ENCODE data around the gene PDCD2L.
"Not testable (repeated sequence)": the region's sequence is repeated elsewhere in the genome, so short reads cannot be mapped to it uniquely, and the experiment has no call there.

The PDCD2L gene

DNA sequence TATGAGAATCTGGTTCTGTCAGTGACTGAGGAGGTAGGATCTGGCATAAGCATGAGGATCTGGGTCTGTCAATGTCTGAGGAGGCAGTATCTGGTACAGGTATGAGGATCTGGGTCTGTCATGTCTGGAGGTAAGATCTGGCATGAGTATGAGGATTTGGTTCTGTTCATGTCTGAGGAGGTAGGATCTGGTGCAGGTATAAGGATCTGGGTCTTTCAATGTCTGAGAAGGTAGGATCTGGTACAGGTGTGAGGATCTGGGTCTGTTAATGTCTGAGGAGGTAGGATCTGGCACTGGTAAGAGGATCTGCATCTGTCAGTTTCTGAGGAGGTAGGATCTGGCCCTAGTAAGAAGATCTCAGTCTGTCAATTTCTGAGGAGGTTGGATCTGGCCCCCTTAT, 12.4 kb upstream of the PDCD2L start:
- DNase-seq = no peak
- Histone ChIP-seq H3K27me3 (ENCODE audit: insufficient read depth, low read depth, severe bottlenecking) (no peaks in the 10 kb centered on the region), H3K4me3 (ENCODE audit: low read depth, low read length) (no peak overlapping the region), H3K9me3 (ENCODE audit: severe bottlenecking) (no peaks in the 10 kb centered on the region), H3K27ac (no peak overlapping the region), H3K36me3 (peaks cover 57% of the 10 kb centered on the region)
- TF ChIP-seq, protein P1, sequence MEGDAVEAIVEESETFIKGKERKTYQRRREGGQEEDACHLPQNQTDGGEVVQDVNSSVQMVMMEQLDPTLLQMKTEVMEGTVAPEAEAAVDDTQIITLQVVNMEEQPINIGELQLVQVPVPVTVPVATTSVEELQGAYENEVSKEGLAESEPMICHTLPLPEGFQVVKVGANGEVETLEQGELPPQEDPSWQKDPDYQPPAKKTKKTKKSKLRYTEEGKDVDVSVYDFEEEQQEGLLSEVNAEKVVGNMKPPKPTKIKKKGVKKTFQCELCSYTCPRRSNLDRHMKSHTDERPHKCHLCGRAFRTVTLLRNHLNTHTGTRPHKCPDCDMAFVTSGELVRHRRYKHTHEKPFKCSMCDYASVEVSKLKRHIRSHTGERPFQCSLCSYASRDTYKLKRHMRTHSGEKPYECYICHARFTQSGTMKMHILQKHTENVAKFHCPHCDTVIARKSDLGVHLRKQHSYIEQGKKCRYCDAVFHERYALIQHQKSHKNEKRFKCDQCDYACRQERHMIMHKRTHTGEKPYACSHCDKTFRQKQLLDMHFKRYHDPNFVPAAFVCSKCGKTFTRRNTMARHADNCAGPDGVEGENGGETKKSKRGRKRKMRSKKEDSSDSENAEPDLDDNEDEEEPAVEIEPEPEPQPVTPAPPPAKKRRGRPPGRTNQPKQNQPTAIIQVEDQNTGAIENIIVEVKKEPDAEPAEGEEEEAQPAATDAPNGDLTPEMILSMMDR (IDR thresholded peaks at IDR 0.05; ENCODE audit: low read depth, low read length) = no peak

DNA sequence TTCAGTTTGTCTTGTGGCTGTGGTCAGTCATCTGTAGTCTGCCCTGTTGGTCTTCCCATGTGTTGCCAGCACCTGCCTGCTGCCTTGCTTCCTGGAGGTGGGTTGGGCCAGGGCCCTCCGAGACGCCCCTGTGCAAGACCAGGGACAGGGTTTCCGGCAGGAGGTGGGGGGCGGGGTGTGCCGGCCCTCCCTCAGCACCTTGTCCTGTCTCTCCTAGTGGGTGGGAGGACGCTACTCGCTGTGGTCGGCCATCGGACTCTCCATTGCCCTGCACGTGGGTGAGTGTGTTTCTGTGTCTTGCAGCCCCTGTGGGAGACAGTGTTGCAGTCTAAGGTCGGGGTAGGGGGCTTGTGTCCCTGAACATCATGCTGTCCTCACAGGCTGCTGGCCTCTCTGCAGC, 11.2 kb upstream of the PDCD2L start:
- Histone ChIP-seq H3K27ac (no peak overlapping the region), H3K27me3 (ENCODE audit: insufficient read depth, low read depth, severe bottlenecking) (no peaks in the 10 kb centered on the region), H3K36me3 (peaks cover 59% of the 10 kb centered on the region), H3K9me3 (ENCODE audit: severe bottlenecking) (no peaks in the 10 kb centered on the region), H3K4me3 (ENCODE audit: low read depth, low read length) (no peak overlapping the region)
- no peak for DNase-seq
- TF ChIP-seq, protein P1 (IDR thresholded peaks at IDR 0.05; ENCODE audit: low read depth, low read length) = no peak

DNA sequence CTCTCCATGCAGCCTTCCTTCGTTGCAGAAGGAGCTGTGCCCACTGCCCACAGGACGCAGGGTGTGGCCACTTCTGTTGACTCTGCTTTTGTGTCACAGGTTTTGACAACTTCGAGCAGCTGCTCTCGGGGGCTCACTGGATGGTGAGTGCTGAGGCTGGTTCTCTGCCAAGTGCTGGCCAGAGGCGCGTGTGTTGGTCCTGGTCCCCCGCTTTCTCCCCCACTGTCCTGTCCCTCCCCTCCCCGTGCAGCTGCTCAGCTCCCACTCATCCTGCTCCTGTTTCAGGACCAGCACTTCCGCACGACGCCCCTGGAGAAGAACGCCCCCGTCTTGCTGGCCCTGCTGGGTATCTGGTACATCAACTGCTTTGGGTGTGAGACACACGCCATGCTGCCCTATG, 10.6 kb upstream of the PDCD2L start:
- H3K4me3 ChIP-seq (ENCODE audit: low read depth, low read length) = no peak overlapping the region
- peaks cover 53% of the 10 kb centered on the region for H3K36me3 ChIP-seq
- TF ChIP-seq, protein P1 (IDR thresholded peaks at IDR 0.05; ENCODE audit: low read depth, low read length) = no peak
- no peak overlapping the region for H3K27ac ChIP-seq
- no peak for DNase-seq
- H3K27me3 ChIP-seq (ENCODE audit: insufficient read depth, low read depth, severe bottlenecking) = no peaks in the 10 kb centered on the region
- no peaks in the 10 kb centered on the region for H3K9me3 ChIP-seq (ENCODE audit: severe bottlenecking)

DNA sequence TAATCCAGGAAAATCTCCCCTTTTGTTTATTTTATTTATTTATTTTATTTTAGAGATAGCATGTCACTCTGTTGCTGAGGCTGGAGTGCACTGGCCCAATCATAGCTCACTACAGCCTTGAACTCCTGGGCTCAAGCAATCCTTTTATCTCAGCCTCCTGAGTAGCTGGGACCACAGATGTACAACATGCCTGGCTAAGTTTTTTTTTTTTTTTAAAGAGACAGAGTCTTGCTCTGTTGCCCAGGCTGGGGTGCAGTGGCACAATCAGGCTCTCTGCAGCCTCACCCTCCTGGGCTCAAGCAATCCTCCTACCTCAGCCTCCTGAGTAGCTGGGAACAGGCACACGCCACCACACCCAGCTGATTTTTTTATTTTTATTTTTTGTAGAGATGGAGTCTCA, 6.3 kb upstream of the PDCD2L start:
- no peak for DNase-seq
- Histone ChIP-seq H3K27me3 (ENCODE audit: insufficient read depth, low read depth, severe bottlenecking) (no peaks in the 10 kb centered on the region), H3K4me3 (ENCODE audit: low read depth, low read length) (no peak overlapping the region), H3K27ac (no peak overlapping the region), H3K36me3 (peaks cover 55% of the 10 kb centered on the region), H3K9me3 (ENCODE audit: severe bottlenecking) (no peaks in the 10 kb centered on the region)
- TF ChIP-seq, protein P1 (IDR thresholded peaks at IDR 0.05; ENCODE audit: low read depth, low read length) = no peak

DNA sequence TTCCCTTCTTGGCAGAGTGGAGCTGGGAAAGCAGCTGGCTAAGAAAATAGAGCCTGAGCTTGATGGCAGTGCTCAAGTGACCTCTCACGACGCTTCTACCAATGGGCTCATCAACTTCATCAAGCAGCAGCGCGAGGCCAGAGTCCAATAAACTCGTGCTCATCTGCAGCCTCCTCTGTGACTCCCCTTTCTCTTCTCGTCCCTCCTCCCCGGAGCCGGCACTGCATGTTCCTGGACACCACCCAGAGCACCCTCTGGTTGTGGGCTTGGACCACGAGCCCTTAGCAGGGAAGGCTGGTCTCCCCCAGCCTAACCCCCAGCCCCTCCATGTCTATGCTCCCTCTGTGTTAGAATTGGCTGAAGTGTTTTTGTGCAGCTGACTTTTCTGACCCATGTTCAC, 4.3 kb upstream of the PDCD2L start:
- Histone ChIP-seq H3K27me3 (ENCODE audit: insufficient read depth, low read depth, severe bottlenecking) (no peaks in the 10 kb centered on the region), H3K36me3 (peaks cover 45% of the 10 kb centered on the region), H3K9me3 (ENCODE audit: severe bottlenecking) (no peaks in the 10 kb centered on the region), H3K4me3 (ENCODE audit: low read depth, low read length) (no peak overlapping the region), H3K27ac (no peak overlapping the region)
- no peak for DNase-seq
- TF ChIP-seq, protein P1 (IDR thresholded peaks at IDR 0.05; ENCODE audit: low read depth, low read length) = no peak

DNA sequence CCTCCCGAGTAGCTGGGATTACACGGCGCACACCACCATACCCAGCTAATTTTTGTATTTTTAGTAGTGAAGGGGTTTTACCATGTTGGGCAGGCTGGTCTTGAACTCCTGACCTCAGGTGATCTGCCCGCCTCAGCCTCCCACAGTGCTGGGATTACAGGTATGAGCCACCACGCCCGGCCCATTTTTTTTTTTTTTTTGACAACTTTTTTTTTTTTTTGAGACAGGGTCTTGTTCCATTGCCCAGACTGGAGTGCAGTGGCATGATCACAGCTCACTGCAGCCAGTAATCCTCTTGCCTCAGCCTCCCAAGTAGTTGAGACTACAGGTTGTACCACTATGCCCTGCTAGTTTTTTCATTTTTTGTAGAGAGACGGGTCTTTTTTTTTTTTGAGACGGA, 3.4 kb upstream of the PDCD2L start:
- not testable (repeated sequence) for H3K4me3 ChIP-seq (ENCODE audit: low read depth, low read length); H3K27me3 ChIP-seq (ENCODE audit: insufficient read depth, low read depth, severe bottlenecking); H3K27ac ChIP-seq; H3K9me3 ChIP-seq (ENCODE audit: severe bottlenecking); DNase-seq
- H3K36me3 ChIP-seq = peaks cover 41% of the 10 kb centered on the region

Data from WERI-Rb-1 (cell line).